ENCODE measurements around the gene MACROD2.
A peak's percentile ranks its signal among the peaks of the same experiment; 100 is the strongest.

The MACROD2 gene

GRCh38 chr20:14721926-14722452, 726.7 kb downstream of the MACROD2 start:
- no peak for DNase-seq

- DNase-seq = no peak
Measured at GRCh38 chr20:14723614-14724013, 728.3 kb downstream of the MACROD2 start.

GRCh38 chr20:14724036-14724435, 728.7 kb downstream of the MACROD2 start:
- no peak for DNase-seq

GRCh38 chr20:14724468-14724867, 729.2 kb downstream of the MACROD2 start:
- DNase-seq = no peak

GRCh38 chr20:14726591-14726990, 731.3 kb downstream of the MACROD2 start:
- DNase-seq = no peak

GRCh38 chr20:14727485-14728150, 732.3 kb downstream of the MACROD2 start:
- no peak for DNase-seq

GRCh38 chr20:14729390-14729789, 734.1 kb downstream of the MACROD2 start:
- DNase-seq = no peak

GRCh38 chr20:14732343-14732742, 737.0 kb downstream of the MACROD2 start:
- no peak for DNase-seq

GRCh38 chr20:14732996-14733395, 737.7 kb downstream of the MACROD2 start:
- DNase-seq = no peak

GRCh38 chr20:14740380-14740779, 745.1 kb downstream of the MACROD2 start:
- no peak for DNase-seq

- no peak for DNase-seq
Measured at GRCh38 chr20:14741616-14742015, 746.3 kb downstream of the MACROD2 start.

- no peak for DNase-seq
Measured at GRCh38 chr20:14744723-14745122, 749.4 kb downstream of the MACROD2 start.

GRCh38 chr20:14745830-14746229, 750.5 kb downstream of the MACROD2 start:
- no peak for DNase-seq

- no peak for DNase-seq
Measured at GRCh38 chr20:14751191-14751590, 755.9 kb downstream of the MACROD2 start.

- no peak for DNase-seq
Measured at GRCh38 chr20:14757728-14758127, 762.4 kb downstream of the MACROD2 start.

- DNase-seq = no peak
Measured at GRCh38 chr20:14758356-14758755, 763.0 kb downstream of the MACROD2 start.

- no peak for DNase-seq
Measured at GRCh38 chr20:14759979-14760378, 764.7 kb downstream of the MACROD2 start.

- DNase-seq = no peak
Measured at GRCh38 chr20:14761903-14762302, 766.6 kb downstream of the MACROD2 start.

- no peak for DNase-seq
Measured at GRCh38 chr20:14764511-14765369, 769.4 kb downstream of the MACROD2 start.

GRCh38 chr20:14765370-14765701, 770.0 kb downstream of the MACROD2 start:
- DNase-seq = no peak

- no peak for DNase-seq
Measured at GRCh38 chr20:14773486-14773885, 778.2 kb downstream of the MACROD2 start.

GRCh38 chr20:14775778-14776177, 780.5 kb downstream of the MACROD2 start:
- DNase-seq = peak; percentile 16

- DNase-seq = no peak
Measured at GRCh38 chr20:14777591-14777990, 782.3 kb downstream of the MACROD2 start.

- DNase-seq = no peak
Measured at GRCh38 chr20:14778096-14778495, 782.8 kb downstream of the MACROD2 start.
